CD14-positive monocyte (primary cell): ENCODE results near the gene PDE4D. TPM values are rescaled to one million over a fixed set of nuclear protein-coding genes. Genes with fewer than 3 reads are reported as not detected.

Experiments
- DNase-seq, 3 donors: peaks; one replicate each; pipeline ENCODE4 v3.0.0-alpha.2; 2011 to 2022
- H2AFZ ChIP-seq: 2 replicates; pipeline ENCODE4 v1.6.0; 2012; ENCODE audit warnings: mild to moderate bottlenecking, low read depth, low read length, inconsistent platforms; ENCODE audit not compliant: insufficient read depth, poor library complexity, severe bottlenecking
- H3K27ac ChIP-seq, 2 donors: 1 replicate in 1 of 2; 2 replicates in 1 of 2; pipeline ENCODE4 v1.5.1; 2012 to 2013; ENCODE audit warnings: low read length in 2 of 2, control low read depth in 1 of 2, inconsistent platforms in 1 of 2, low read depth in 1 of 2, mild to moderate bottlenecking in 1 of 2
- H3K27me3 ChIP-seq, 2 donors: one replicate each; pipeline versions ENCODE4 v1.6.0 to v1.6.1; 2011 to 2013; ENCODE audit warnings: low read length in 2 of 2; ENCODE audit not compliant: control insufficient read depth in 2 of 2, insufficient read depth in 2 of 2
- H3K36me3 ChIP-seq, 2 donors: replicated peaks in 1 of 2; 1 replicate in 1 of 2; 2 replicates in 1 of 2; pipeline versions ENCODE4 v1.5.1 to v1.6.1; 2012 to 2013; ENCODE audit warnings: low read length in 2 of 2, control low read depth in 1 of 2, inconsistent platforms in 1 of 2, mild to moderate bottlenecking in 1 of 2; ENCODE audit not compliant: insufficient read depth in 2 of 2, control insufficient read depth in 1 of 2
- H3K4me1 ChIP-seq, 2 donors: 1 replicate in 1 of 2; 2 replicates in 1 of 2; pipeline versions ENCODE4 v1.5.1 to v1.6.1; 2012 to 2013; ENCODE audit warnings: low read length in 2 of 2, control low read depth in 1 of 2, inconsistent platforms in 1 of 2, mild to moderate bottlenecking in 1 of 2, moderate library complexity in 1 of 2; ENCODE audit not compliant: insufficient read depth in 2 of 2, control insufficient read depth in 1 of 2
- H3K4me2 ChIP-seq: replicated peaks from 2 replicates; pipeline ENCODE3; 2012; ENCODE audit warnings: low read length, moderate library complexity, mild to moderate bottlenecking; ENCODE audit not compliant: poor library complexity, severe bottlenecking; ENCODE audit errors: extremely low read depth
- H3K4me3 ChIP-seq, 3 experiments: fragments of 200-600 bp in 1 of 3; sonication (generic) in 1 of 3; replicated peaks in 1 of 3; 1 replicate in 2 of 3; 2 replicates in 1 of 3; pipeline ENCODE4 v1.5.1; 2011 to 2013; ENCODE audit warnings: low read length in 3 of 3, mild to moderate bottlenecking in 3 of 3, control low read depth in 2 of 3, low read depth in 2 of 3, inconsistent platforms in 1 of 3, moderate library complexity in 1 of 3
- H3K79me2 ChIP-seq: 2 replicates; pipeline ENCODE4 v1.6.0; 2012; ENCODE audit warnings: mild to moderate bottlenecking, control low read depth, inconsistent platforms, low read length, moderate library complexity; ENCODE audit not compliant: insufficient read depth
- H3K9ac ChIP-seq: 2 replicates; pipeline ENCODE4 v1.6.0; 2017; ENCODE audit warnings: low read length, mild to moderate bottlenecking; ENCODE audit not compliant: insufficient read depth, poor library complexity, severe bottlenecking
- H3K9me3 ChIP-seq, 2 donors: replicated peaks in 1 of 2; 1 replicate in 1 of 2; 2 replicates in 1 of 2; pipeline versions ENCODE4 v1.5.1 to v1.6.1; 2012 to 2013; ENCODE audit warnings: low read length in 2 of 2, control low read depth in 1 of 2; ENCODE audit not compliant: control insufficient read depth in 1 of 2, insufficient read depth in 1 of 2
- H4K20me1 ChIP-seq: 2 replicates; pipeline ENCODE4 v1.6.0; 2012; ENCODE audit warnings: mild to moderate bottlenecking, low read length, control low read depth, moderate library complexity; ENCODE audit not compliant: insufficient read depth
- H3K27ac Mint-ChIP-seq, 7 donors: one replicate each; pipeline ENCODE4 v1.8.0; 2020; ENCODE audit warnings: mild to moderate bottlenecking in 7 of 7, mixed read lengths in 7 of 7, moderate library complexity in 6 of 7, inconsistent platforms in 2 of 7
- H3K27me3 Mint-ChIP-seq, 3 donors: one replicate each; pipeline ENCODE4 v1.8.0; 2021 to 2022; ENCODE audit warnings: low read depth in 3 of 3, mild to moderate bottlenecking in 3 of 3, mixed read lengths in 3 of 3, moderate library complexity in 3 of 3, inconsistent platforms in 1 of 3
- H3K36me3 Mint-ChIP-seq, 2 donors: one replicate each; pipeline ENCODE4 v1.8.0; 2020; ENCODE audit warnings: mixed read lengths in 2 of 2, inconsistent platforms in 1 of 2, mild to moderate bottlenecking in 1 of 2
- H3K4me1 Mint-ChIP-seq: one replicate; pipeline ENCODE4 v1.8.0; 2020; ENCODE audit warnings: mild to moderate bottlenecking, mixed read lengths
- H3K4me3 Mint-ChIP-seq, 2 donors: one replicate each; pipeline ENCODE4 v1.8.0; 2020; ENCODE audit warnings: mild to moderate bottlenecking in 2 of 2, mixed read lengths in 2 of 2, moderate library complexity in 1 of 2
- H3K9me3 Mint-ChIP-seq, 7 donors: one replicate each; pipeline ENCODE4 v1.8.0; 2020 to 2022; ENCODE audit warnings: mixed read lengths in 7 of 7, mild to moderate bottlenecking in 6 of 7, moderate library complexity in 6 of 7, inconsistent platforms in 2 of 7
- CTCF ChIP-seq: fragments of 200-600 bp; IDR thresholded peaks from one replicate; pipeline ENCODE4 v1.8.0; 2022; ENCODE audit warnings: antibody characterized with exemption, mild to moderate bottlenecking
- WGBS: methylation state at CpG from one replicate; pipeline ENCODE4 v1.1.5; 2013; ENCODE audit warnings: missing lambda C conversion rate; ENCODE audit not compliant: insufficient coverage; 5-methylcytosine and 5-hydroxymethylcytosine counted together
- intact Hi-C, 2 donors: fragments of 100-400 bp; cut with micrococcal nuclease; formaldehyde crosslinking; loops; one replicate each; pipeline versions ENCODE4 v1.15.0 to v1.15.1; 2023
- polyA plus RNA-seq, 3 donors: library from polyadenylated mRNA; depleted of rRNA in 1 of 3; unstranded in 2 of 3; stranded (reverse) in 1 of 3; fragments of 300-500 nt in 2 of 3; fragments of >200 nt in 1 of 3; fragmentation: Illumina TruSeq in 2 of 3; gene quantifications; 1 replicate in 2 of 3; 2 replicates in 1 of 3; pipeline ENCODE4 v1.2.3, GENCODE V29; 2012 to 2021

The PDE4D gene
- polyA plus RNA-seq, 3 donors: 1.9 to 3.4 (median 2.8) TPM

- intact Hi-C loops: no loop called here
- Histone ChIP-seq H3K36me3 (no peaks in the 10 kb centered on the region), H3K9me3 (no peaks in the 10 kb centered on the region), H3K27ac (no peak overlapping the region), H4K20me1 (no peaks in the 10 kb centered on the region), H2AFZ (no peak overlapping the region), H3K27me3 (no peaks in the 10 kb centered on the region), H3K9ac (no peak overlapping the region), H3K4me3 (no peak overlapping the region), H3K79me2 (no peaks in the 10 kb centered on the region), H3K4me1 (no peaks in the 10 kb centered on the region), H3K4me2 (no peak overlapping the region)
- DNase-seq: no peak
- peaks cover 0 to 2% (median 0%) of the 10 kb centered on the region in 7 donors for H3K9me3 Mint-ChIP-seq
- no peaks in the 10 kb centered on the region for H3K4me1 Mint-ChIP-seq
- no peak overlapping the region for H3K4me3 Mint-ChIP-seq
- TF ChIP-seq CTCF: no peak
- WGBS: no CpG with 5 or more reads among the region's 2 CpGs
- no peaks in the 10 kb centered on the region for H3K27me3 Mint-ChIP-seq
- H3K36me3 Mint-ChIP-seq: peaks cover 0 to 2% of the 10 kb centered on the region in 2 donors
- no peak overlapping the region for H3K27ac Mint-ChIP-seq
These were observed 456.4 kb downstream of the PDE4D start for GRCh38 chr5:59437176-59437575.

- no peak for TF ChIP-seq CTCF
- H3K4me3 Mint-ChIP-seq: no peak overlapping the region
These were observed 457.0 kb downstream of the PDE4D start for GRCh38 chr5:59436364-59437148.

More at GRCh38 chr5:59436364-59437148, 457.0 kb downstream of the PDE4D start:
- Mint-ChIP-seq H3K27ac (no peak overlapping the region), H3K4me1 (no peaks in the 10 kb centered on the region), H3K36me3 (peaks cover 2% of the 10 kb centered on the region in 2 donors), H3K27me3 (no peaks in the 10 kb centered on the region), H3K9me3 (peaks cover 0 to 2% (median 0%) of the 10 kb centered on the region in 7 donors)
- Histone ChIP-seq H3K9ac (no peak overlapping the region), H4K20me1 (no peaks in the 10 kb centered on the region), H3K4me2 (no peak overlapping the region), H3K27me3 (no peaks in the 10 kb centered on the region), H3K36me3 (no peaks in the 10 kb centered on the region), H3K4me3 (no peak overlapping the region), H2AFZ (no peak overlapping the region), H3K9me3 (no peaks in the 10 kb centered on the region), H3K79me2 (no peaks in the 10 kb centered on the region), H3K4me1 (no peaks in the 10 kb centered on the region), H3K27ac (no peak overlapping the region)
- no peak for DNase-seq
- WGBS: no CpG with 5 or more reads among the region's 5 CpGs
- intact Hi-C loops: no loop called here
